Loucy (cell line): ENCODE data around the gene S1PR4.
"Not testable (repeated sequence)": the region's sequence is repeated elsewhere in the genome, so short reads cannot be mapped to it uniquely, and the experiment has no call there.

Experiments
- H2AFZ ChIP-seq: fragments of 200-600 bp; sonication (generic); 2 replicates; pipeline ENCODE4 v1.6.0; 2016; ENCODE audit warnings: antibody characterized with exemption, mild to moderate bottlenecking, low read length, moderate library complexity
- H3F3A ChIP-seq: fragments of 200-600 bp; 2 replicates; pipeline ENCODE4 v1.6.0; 2016; ENCODE audit warnings: antibody characterized with exemption, low read depth, mild to moderate bottlenecking
- H3K27me3 ChIP-seq: fragments of 200-600 bp; sonication (generic); 2 replicates; pipeline ENCODE4 v1.6.1; 2014; ENCODE audit warnings: low read length, mild to moderate bottlenecking; ENCODE audit not compliant: insufficient read depth, poor library complexity, severe bottlenecking
- H3K36me3 ChIP-seq: fragments of 200-600 bp; sonication (generic); 2 replicates; pipeline ENCODE4 v1.6.1; 2016; ENCODE audit warnings: low read length; ENCODE audit not compliant: insufficient read depth
- H3K4me1 ChIP-seq: fragments of 200-600 bp; sonication (generic); 2 replicates; pipeline ENCODE4 v1.5.1; 2014; ENCODE audit warnings: low read length, mild to moderate bottlenecking; ENCODE audit not compliant: insufficient read depth, poor library complexity, severe bottlenecking
- H3K4me2 ChIP-seq: fragments of 200-600 bp; sonication (generic); 2 replicates; pipeline ENCODE4 v1.6.0; 2014; ENCODE audit warnings: antibody characterized with exemption, low read length, low read depth, mild to moderate bottlenecking; ENCODE audit not compliant: poor library complexity, severe bottlenecking
- H3K4me3 ChIP-seq: fragments of 200-600 bp; sonication (generic); 2 replicates; pipeline ENCODE4 v1.5.1; 2014; ENCODE audit warnings: low read length, mild to moderate bottlenecking, mixed read lengths; ENCODE audit not compliant: poor library complexity, severe bottlenecking
- H3K79me2 ChIP-seq: fragments of 200-600 bp; sonication (generic); 2 replicates; pipeline ENCODE4 v1.6.1; 2014; ENCODE audit warnings: low read length; ENCODE audit not compliant: insufficient read depth
- H3K9ac ChIP-seq: fragments of 200-600 bp; sonication (generic); 2 replicates; pipeline ENCODE4 v1.6.0; 2014; ENCODE audit warnings: mild to moderate bottlenecking, low read depth, low read length, moderate library complexity; ENCODE audit not compliant: poor library complexity, severe bottlenecking
- H3K9me2 ChIP-seq: fragments of 200-600 bp; sonication (generic); replicated peaks from 2 replicates; pipeline ENCODE4 v1.6.1; 2016; ENCODE audit warnings: low read depth, low read length, mixed read lengths
- H3K9me3 ChIP-seq: fragments of 200-600 bp; sonication (generic); 2 replicates; pipeline ENCODE4 v1.6.1; 2014; ENCODE audit warnings: mild to moderate bottlenecking, antibody characterized with exemption, low read length, low read depth; ENCODE audit not compliant: insufficient read depth
- H4K20me1 ChIP-seq: fragments of 200-600 bp; sonication (generic); 2 replicates; pipeline ENCODE4 v1.6.0; 2014; ENCODE audit warnings: antibody characterized with exemption, low read length, mild to moderate bottlenecking; ENCODE audit not compliant: insufficient read depth, poor library complexity, severe bottlenecking
- CTCF ChIP-seq: fragments of 200-600 bp; sonication (generic); conservative IDR thresholded peaks from 2 replicates; pipeline ENCODE4 v1.5.1; 2014; ENCODE audit warnings: mild to moderate bottlenecking, antibody characterized with exemption, low read length
- EZH2phosphoT487 ChIP-seq: fragments of 200-600 bp; IDR thresholded peaks from 2 replicates; pipeline ENCODE4 v1.6.1; 2018; ENCODE audit warnings: antibody characterized with exemption, mild to moderate bottlenecking, moderate library complexity, borderline replicate concordance

Gene S1PR4

GRCh38 chr19:3171894-3172672, 6.5 kb upstream of the S1PR4 start:
- H3K79me2 ChIP-seq: 0 out of 2 replicates have a peak, but pooled peaks cover 3% of the 10 kb centered on the region
- H3K4me2 ChIP-seq: no peak overlapping the region
- TF ChIP-seq CTCF (no peak), EZH2phosphoT487 (no peak)
- no peaks in the 10 kb centered on the region for H3K27me3 ChIP-seq
- no peak overlapping the region for H3K9ac ChIP-seq
- no peaks in the 10 kb centered on the region for H3K9me2 ChIP-seq
- H3K36me3 ChIP-seq: no peaks in the 10 kb centered on the region
- H2AFZ ChIP-seq: no peak overlapping the region
- H3K4me3 ChIP-seq: no peak overlapping the region
- no peaks in the 10 kb centered on the region for H4K20me1 ChIP-seq
- H3K4me1 ChIP-seq: peaks cover 6% of the 10 kb centered on the region
- no peaks in the 10 kb centered on the region for H3K9me3 ChIP-seq
- H3F3A ChIP-seq: peaks cover 3% of the 10 kb centered on the region

DNA sequence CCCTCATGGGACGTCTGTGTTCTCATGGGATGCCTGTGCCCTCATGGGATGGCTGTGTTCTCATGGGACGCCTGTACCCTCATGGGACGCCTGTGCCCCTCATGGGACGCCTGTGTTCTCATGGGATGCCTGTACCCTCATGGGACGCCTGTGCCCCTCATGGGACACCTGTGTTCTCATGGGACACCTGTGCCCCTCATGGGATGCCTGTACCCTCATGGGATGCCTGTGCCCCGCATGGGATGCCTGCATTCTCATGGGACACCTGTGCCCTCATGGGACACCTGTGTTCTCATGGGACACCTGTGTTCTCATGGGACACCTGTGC, 5.9 kb upstream of the S1PR4 start:
- peaks cover 11% of the 10 kb centered on the region for H3K4me1 ChIP-seq
- H3K4me3 ChIP-seq, H3K27me3 ChIP-seq, H3K9ac ChIP-seq, H3K36me3 ChIP-seq, H4K20me1 ChIP-seq, H2AFZ ChIP-seq, H3K9me2 ChIP-seq, H3K79me2 ChIP-seq, H3F3A ChIP-seq, H3K9me3 ChIP-seq, H3K4me2 ChIP-seq: not testable (repeated sequence)

- TF ChIP-seq EZH2phosphoT487: no peak
- no peak for TF ChIP-seq CTCF
- Histone ChIP-seq H3K9me2 (no peaks in the 10 kb centered on the region), H2AFZ (no peak overlapping the region), H3F3A (peaks cover 3% of the 10 kb centered on the region), H3K79me2 (peaks cover 36% of the 10 kb centered on the region), H3K9me3 (no peaks in the 10 kb centered on the region), H4K20me1 (peaks cover 21% of the 10 kb centered on the region), H3K4me3 (no peak overlapping the region), H3K9ac (peak overlapping the region; percentile 41), H3K4me1 (peaks cover 20% of the 10 kb centered on the region), H3K4me2 (peak overlapping the region; percentile 37), H3K36me3 (no peaks in the 10 kb centered on the region), H3K27me3 (no peaks in the 10 kb centered on the region)
Observed at GRCh38 chr19:3175781-3176714, 2.5 kb upstream of the S1PR4 start.
